Measurements from ENCODE around the gene RYR2.
"Not testable (repeated sequence)": the region's sequence is repeated elsewhere in the genome, so short reads cannot be mapped to it uniquely, and the experiment has no call there.

Gene RYR2

DNA sequence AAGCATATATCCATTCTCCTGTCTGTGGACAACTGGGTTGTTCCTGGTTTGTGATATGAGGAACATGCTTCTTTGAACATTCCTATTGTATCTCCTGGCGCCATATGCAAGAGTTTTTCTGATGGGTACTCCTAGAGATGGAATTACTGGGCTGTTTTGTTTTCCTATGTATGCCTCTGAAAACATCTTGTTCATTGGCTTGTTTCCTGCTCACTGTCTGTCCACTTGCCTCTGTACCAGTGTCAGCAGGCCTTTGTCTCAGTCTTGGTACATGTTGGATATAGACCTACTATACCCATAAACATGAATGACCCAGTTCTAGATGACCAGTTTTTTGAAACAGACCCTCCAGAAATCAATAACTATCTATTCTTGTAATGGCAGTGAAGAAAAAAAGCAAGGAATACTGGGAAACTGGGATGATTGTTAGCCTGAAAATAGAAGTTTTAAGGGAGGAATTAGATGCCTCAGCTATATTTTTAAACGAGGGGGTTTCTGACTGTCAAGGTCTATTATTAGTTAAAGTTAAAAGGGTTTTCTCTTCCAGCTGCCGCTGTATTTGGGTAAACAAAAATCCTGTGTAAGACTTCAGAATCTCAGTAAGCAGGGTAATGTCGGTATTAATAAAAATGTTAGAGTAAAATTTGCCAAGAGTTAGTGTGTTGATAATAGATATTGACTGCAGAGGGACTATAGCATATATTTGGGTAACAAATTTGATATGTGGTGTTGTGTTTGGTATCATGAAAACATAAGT is 103.6 kb downstream of the RYR2 start:
- DNase-seq (ENCODE audit: low read depth in 2 of 2), result no peak

DNA sequence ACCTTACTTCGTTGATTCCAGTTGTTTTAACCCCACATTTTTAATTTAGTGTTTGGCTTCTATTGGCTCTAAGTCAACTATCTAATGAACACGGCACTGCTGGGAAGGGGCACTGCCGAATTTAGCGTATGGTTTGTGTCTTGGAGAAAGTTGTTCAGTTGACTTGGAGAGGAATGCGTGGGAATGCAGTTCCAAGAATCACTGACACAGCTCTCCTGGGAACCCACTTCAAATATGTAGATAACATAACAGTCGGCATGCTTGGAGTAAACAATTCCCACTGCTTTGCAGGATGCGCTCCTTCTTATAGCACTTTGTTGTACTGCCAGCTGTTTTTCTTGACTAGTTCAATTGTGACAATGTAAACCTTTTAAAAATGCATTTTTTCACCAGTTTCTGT is 104.3 kb downstream of the RYR2 start:
- no peak for DNase-seq (ENCODE audit: low read depth in 2 of 2)

DNA sequence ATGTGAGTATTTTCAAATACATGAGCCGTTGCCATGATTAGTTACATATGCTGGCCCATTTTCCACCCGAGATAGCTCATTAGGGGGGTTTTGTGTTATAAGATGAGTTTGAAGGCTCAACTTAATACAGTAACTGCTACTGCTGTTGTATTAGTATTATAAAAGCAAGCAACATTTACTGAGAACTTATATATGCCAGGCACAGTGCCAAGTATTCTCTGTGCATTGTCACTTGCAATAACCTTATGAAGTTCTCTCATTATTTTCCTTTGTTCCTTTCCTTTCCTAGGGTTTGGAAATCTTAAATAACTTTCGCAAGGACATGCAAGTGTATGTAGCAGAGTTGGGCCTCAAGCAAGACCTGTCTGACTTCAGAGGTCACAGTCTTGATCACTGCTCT is 107.9 kb downstream of the RYR2 start:
- DNase-seq (ENCODE audit: low read depth in 2 of 2), result no peak

DNA sequence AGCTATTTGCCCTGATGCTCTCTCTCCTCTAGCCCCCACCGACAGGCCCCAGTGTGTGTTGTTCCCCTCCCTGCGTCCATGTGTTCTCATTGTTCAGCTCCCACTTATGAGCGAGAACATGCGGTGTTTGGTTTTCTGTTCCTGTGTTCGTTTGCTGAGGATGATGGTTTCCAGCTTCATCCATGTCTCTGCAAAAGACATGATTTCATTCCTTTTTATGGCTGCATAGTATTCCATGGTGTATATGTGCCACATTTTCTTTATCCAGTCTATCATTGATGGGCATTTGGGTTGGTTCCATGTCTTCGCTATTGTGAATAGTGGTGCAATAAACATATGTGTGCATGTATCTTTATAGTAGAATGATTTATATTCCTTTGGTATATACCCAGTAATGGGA is 110.0 kb downstream of the RYR2 start:
- not testable (repeated sequence) for DNase-seq (ENCODE audit: low read depth in 2 of 2)

DNA sequence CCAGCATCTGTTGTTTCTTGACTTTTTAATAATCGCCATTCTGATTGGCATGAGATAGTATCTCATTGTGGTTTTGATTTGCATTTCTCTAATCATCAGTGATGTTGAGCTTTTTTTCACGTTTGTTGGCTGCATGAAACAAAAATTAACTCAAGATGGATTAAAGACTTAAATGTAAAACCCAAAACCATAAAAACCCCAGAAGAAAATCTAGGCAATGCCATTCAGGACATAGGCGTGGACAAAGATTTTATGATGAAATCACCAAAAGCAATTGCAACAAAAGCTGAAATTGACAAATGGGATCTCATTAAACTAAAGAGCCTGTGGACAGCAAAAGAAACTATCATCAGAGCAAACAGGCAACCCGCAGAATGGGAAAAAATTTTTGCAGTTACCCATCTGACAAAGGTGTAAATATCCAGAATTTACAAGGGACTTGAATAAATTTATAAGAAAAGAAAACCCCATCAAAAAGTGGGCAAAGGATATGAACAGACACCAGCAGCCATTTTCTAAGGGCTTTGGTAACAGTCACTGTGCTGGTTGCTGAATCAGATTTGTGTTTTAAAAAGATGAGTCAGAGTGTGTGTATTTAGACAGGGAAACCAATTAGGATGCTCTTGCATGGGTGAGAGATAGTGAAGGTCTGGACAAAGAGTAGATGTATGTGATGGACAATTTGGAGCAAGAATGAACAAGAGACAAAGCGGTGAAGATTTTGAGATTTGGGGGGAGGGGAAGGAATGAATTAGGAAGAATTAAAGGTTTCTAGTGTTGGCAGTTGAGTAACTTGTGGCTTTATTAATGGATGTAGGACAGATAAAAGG is 110.7 kb downstream of the RYR2 start:
- DNase-seq (ENCODE audit: low read depth in 2 of 2), result no peak

DNA sequence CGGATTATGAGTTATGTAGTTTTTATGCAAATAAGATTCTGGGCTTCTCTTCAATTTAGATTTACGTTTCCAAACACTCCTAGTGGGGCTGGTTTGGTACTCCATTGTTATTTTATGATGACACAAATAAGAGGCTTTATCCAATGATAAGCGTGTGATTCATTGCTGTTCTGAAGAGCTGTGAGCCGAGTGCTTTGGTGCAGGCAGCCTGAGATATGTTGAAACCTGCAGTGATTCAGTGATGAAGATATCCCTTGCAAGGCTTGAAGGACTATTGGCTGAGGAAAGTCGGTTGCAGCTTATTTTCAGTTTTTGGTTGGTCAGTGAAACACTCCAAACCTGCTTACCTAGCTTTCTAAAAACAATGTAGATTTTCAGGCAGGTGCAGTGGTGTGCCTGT is 112.2 kb downstream of the RYR2 start:
- no peak for DNase-seq (ENCODE audit: low read depth in 2 of 2)

DNA sequence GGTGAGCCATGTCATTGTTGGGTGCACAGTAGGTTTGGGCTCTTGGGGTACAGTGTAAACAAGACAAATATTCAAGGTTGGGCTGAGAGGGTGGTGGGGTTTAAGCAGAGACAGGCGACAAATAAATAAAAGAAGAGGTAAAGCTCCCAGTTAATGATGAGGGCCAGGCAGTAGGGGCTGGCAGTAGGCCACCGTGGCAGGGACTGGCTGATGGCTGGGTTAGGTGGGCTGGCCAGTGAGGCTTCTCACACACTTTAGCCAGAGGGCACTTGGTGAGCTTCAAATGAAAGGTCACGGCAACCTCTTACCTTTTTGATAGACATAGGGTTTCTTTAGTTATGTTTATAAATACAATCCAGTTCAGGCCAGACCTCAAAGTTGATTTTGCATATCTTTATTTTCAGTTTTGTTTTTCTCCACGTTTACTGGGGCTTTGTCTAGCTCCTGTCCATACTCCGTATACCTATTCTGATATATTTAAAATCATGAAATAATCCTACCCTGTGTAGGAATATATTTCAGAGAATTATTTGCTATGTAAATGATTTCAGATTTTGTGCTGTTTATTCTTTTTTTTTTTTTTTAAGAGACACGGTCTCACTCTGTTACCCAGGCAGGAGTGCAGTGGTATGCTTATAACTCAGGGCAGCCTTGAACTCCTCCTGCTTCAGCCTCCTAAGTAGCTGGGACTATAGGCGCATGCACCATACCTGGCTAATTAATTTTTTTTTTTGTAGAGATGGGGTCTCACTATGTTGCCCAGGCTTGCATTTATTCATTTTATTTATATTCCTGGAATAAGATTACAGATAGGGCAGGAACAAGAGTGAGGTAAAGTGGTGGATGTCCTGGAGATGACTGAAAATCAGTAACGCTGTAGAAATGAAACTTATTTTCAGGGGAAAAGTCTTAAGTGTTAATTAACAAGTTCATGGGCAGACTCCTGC is 122.7 kb downstream of the RYR2 start:
- no peak for DNase-seq (ENCODE audit: low read depth in 2 of 2)

DNA sequence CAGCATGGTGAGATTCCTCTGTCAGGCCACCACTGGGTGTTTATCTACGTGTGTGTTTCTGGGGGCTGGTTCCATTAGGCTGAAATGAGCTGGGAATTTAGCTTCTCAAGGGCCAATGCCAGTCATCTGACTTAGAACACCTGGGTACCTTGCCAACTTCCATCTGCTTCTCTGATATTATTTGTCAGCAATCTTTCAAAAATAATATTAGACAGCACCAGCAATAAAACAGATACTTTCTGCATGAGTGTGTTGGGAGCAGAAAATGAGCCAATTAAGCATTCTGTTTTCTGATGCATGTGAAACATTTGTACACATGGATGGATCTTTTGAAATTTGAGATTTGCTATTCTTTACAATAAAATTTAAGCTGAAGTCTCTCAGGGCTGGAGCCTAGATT is 124.1 kb downstream of the RYR2 start:
- DNase-seq (ENCODE audit: low read depth in 2 of 2), result no peak

DNA sequence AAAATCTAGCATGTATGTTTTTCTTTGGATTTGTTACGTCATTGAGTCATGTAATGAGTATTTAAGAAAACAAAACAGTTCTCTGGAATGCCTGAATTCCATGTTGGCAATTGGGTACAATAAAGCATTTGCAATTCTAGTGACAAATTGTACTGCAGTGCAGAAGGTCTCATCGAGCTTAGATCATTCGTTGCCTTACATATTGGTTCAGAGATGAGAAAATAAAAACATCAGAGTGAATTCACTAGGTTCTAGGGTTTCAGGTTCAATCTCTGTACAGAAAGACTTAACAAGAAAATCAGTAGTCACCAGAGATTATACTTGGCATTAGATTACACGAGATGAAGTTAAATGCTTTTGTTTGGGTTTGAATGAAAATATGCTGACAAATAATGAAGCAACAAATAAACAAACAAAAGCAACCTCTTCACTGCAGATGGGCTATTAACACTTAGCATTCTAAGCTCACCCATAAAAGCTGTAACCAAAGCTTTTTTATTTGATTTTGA is 124.7 kb downstream of the RYR2 start:
- DNase-seq (ENCODE audit: low read depth in 2 of 2), result no peak

DNA sequence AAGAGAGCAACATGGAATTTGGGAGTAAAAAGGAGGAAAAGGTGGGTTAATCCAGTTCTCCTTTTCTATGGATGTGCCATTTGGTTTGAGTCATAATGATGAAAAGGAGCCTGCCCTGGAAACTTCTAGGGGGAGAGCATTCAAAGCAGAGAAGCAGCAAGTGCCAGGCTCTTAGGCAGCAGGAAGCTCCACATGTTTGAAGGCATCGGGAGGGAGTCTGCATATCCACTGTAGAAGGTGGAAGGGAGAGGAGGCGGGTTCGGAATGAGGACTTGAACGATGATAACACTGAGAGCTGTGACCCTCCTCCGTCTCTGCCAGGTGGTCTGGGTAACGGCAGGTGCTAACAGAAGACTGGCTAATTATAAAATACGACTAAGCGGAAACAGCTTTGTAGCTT is 128.2 kb downstream of the RYR2 start:
- no peak for DNase-seq (ENCODE audit: low read depth in 2 of 2)

DNA sequence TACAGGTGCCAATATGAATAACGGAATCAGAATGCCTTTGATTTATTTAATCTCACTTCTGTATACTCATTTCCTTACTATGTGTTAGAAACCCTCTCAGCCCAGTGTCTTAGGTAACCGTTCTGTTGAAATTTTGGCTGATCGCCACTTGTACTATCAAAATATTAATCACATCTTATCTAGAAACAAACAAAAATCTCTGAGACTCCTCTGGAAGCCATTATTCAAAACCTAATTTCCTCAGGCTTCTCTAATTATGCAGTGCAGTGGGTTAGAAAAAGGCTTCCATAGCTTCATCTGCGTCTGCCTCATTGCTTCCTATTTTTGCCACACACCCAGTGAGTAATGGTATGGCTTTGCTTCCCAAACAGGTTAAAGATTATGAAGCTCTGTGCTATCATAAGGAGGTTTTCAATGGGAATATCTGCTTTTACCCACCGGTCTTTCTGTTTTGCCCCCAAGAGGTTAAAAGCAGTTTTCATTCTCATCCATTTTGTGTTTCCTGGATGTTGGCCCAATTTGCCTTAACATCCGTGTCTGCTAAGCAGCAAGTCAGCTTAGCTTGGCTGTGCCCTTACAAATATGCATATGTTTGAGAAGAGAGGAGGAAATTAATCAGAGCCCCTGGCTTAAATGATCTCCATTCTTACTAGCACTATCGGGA is 129.6 kb downstream of the RYR2 start:
- no peak for DNase-seq (ENCODE audit: low read depth in 2 of 2)

DNA sequence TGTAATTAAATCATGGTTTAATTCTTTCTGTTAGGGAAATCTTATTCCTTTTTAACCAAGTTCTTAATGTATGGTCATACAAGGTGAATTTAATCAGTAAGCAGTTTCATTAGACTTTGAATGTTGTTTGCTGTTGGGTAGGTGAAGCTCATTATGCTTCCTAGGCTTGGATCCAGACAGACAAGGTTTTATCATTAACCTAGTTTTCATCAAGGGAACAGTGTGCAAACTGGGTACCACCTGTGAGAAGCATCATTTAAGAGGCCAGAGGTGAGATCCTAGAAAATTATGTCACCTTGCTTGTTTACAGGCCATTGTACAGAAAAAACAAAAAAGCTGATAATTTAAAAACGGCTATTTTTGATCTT is 130.1 kb downstream of the RYR2 start:
- no peak for DNase-seq (ENCODE audit: low read depth in 2 of 2)

DNA sequence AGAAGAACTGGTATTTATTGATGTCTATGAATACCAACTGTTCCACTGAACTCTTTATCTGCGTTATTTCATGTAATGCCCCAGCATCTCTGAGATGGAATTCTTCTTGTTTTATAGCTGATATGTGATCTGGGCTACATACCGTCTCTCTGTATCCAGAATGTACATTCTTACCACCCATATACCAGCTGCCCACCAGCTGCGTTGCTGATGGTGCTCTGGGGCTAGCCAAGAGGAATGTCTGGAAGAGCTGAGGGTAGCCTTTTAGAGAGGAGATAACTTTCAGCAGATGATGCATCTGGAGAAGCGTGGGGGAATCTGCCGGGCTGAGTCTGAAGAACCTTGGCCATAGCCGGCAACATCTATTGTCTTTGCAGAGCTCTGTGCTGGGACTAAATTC is 137.5 kb downstream of the RYR2 start:
- no peak for DNase-seq (ENCODE audit: low read depth in 2 of 2)

DNA sequence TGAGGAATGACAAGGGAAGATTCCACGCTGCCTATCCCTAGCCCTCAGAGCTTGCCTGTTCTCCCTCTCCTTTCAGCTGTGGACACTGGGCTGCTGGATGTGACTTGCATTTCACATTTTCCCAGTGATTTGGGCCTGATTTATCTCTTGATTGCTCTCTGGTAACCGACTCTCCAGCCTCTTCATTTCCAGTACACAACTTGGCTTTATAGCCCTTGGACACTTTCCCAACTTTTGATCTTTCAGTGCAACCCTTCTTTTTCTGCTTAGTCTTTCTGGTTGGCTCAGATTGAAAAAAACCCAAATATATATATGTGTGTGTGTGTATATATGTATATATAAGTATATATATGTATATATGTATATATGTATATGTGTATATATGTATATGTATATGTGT is 138.3 kb downstream of the RYR2 start:
- DNase-seq (ENCODE audit: low read depth in 2 of 2), result no peak

DNA sequence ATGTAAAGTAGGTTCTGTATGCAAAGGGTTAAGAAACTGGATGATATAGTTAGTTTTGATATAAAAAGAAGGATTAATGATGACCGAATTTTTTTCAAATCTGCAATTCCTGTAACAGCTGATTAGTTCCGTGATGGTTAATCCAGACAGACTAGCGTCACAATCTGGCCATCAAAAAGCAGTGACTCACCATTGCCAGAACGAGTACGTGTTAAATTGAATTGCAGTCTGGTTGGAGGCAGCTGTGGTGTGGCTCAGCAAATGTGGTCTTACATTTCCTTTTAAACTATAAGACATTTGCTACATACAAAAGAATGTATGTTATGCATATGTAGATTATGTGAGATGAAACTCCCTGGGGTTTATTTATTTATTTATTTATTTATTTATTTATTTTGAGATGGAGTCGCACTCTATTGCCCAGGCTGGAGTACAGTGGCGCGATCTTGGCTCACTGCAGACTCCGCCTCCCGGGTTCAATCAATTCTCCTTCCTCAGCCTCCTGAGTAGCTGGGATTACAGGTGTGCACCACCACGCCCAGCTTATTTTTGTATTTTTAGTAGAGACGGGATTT is 139.8 kb downstream of the RYR2 start:
- no peak for DNase-seq (ENCODE audit: low read depth in 2 of 2)

DNA sequence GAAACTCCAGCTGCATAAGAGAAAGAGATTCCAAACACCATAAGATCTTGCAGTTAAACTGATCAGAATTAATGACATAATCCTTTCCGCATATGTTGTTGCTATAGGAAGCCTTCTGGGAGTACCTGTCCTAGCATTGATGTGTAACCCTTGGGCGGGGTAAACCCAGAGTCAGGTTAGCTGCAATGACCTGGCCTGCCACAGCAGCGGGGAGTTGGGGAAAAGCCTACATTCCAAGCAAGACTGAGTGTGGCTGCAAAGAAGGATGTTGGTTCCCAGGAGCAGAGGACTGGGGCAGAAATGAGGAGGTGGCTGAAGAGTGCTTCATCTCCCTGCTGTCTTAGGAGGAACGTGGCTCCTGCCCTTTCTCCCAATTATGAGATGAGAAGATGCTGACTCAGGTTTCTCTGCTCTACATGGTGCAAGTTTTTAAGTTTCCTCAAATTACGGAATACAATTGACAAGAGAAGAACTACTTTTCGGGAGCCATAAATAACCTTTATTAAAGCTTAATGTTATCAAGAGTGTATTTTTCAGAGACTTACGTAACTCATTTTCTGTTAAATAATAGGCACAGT is 142.1 kb downstream of the RYR2 start:
- DNase-seq (ENCODE audit: low read depth in 2 of 2), result no peak

DNA sequence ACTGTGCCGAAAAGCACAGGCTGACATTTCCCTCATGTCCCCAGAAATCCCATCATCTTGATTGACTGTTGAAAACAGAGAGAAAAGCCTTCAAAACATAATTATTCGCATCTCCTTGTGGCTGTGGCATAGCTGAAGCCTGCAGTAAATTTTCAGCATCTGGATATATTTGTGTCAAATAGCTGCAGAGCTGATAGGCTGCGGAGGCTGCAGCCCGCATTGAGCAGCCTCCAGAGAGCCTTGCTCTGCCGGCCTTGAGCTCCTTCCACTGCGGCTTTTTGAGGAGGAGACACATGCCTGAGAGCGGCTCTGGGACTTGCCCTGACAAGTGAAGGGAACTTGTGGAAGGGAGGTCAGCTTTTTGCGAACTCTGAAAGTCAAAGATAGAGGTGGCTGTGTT is 144.7 kb downstream of the RYR2 start:
- DNase-seq (ENCODE audit: low read depth in 2 of 2), result no peak

DNA sequence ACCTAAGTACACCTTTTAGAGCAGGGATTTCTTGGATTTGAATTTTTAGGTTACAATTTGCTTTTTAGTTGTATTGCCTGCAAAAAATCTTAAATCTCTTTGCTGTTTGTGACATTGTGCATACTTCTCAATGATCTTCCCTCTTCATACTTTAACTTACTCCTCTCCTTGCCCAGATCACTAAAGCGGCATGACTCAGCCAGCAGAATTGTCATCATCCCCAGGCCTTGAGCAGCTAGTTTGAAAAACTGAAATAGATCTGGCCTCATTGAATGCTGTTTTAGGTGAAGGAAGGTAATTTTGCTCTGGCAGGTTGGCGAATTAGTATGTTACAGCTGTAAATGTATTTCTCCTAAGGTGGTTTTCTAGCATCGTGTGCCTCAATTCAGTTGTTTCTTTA is 145.9 kb downstream of the RYR2 start:
- DNase-seq (ENCODE audit: low read depth in 2 of 2), result no peak

DNA sequence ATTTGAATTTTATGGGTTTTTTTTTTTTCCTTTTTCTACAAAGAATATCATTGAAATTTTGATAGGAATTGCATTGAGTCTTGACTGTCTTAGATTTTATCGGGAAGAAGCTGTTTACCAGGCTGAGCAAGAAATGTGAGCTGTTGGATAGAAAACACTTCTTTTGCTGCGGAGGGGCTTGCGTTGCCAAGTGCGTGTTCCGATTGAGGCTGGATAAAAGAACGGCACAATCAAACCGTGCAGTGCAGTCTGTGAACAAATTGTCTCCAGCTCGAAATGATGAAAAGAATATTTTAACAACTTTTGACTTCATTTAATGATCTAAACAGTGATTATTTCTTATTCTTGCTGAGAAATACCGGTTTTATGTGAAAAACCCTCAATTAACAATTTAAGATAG is 149.4 kb downstream of the RYR2 start:
- no peak for DNase-seq (ENCODE audit: low read depth in 2 of 2)

DNA sequence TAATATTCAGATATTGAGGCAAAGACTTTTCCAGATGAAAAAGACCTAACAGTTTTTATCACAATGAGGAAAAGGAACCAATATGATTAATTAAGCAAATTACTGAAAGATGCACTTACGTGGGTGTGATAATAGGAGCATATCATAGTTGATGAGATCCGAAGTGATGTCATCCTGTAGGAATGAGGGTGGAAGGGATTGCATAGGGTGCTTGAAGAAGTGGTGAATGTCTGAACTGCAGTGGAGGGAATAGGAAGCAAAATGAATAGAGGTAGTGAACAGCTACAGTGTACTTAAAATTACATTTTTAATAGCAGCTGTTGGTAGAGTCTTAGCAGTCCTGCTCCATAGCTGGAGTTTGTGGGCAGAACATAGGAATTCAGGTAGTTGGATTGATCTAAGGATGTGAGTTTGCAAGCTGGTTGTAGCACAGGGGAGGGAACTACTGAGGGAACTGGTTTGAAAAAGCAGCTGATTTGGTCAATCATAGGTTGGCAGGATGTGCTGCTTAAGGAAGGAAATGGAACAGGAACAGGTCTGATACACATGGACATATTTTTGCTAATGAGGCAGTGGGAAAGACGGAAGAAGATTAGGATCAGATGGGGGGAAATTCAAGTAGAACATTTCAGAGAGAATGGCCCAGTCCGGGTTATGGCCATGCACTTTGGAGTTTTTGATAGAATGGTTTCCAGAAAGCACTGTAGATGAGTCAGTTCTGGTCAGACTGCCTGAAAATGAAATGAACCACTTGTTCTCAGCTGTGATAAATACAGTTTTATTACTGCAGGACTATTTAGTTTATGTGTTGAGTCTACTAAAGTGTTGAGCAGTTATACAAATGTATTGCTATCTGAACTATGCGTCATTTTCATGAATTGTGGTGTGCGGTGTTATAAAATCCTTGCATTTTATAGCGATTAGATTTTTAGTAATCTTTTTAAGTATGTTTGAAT is 155.8 kb downstream of the RYR2 start:
- no peak for DNase-seq (ENCODE audit: low read depth in 2 of 2)

Data from stimulated activated CD8-positive, alpha-beta memory T cell treated with anti-CD3 and anti-CD28 coated beads, Interleukin-7, amount 100 ng/mL, for 4 hours (primary cell).